DMS 273 (cell line): Measurements from ENCODE around the gene IL6.
"Not testable (repeated sequence)": the region's sequence is repeated elsewhere in the genome, so short reads cannot be mapped to it uniquely, and the experiment has no call there.

Experiments
- DNase-seq: peaks from one replicate; lab custom pipeline; 2025; ENCODE audit not compliant: unreplicated experiment; lab: John Stamatoyannopoulos, UW

Gene IL6

DNA sequence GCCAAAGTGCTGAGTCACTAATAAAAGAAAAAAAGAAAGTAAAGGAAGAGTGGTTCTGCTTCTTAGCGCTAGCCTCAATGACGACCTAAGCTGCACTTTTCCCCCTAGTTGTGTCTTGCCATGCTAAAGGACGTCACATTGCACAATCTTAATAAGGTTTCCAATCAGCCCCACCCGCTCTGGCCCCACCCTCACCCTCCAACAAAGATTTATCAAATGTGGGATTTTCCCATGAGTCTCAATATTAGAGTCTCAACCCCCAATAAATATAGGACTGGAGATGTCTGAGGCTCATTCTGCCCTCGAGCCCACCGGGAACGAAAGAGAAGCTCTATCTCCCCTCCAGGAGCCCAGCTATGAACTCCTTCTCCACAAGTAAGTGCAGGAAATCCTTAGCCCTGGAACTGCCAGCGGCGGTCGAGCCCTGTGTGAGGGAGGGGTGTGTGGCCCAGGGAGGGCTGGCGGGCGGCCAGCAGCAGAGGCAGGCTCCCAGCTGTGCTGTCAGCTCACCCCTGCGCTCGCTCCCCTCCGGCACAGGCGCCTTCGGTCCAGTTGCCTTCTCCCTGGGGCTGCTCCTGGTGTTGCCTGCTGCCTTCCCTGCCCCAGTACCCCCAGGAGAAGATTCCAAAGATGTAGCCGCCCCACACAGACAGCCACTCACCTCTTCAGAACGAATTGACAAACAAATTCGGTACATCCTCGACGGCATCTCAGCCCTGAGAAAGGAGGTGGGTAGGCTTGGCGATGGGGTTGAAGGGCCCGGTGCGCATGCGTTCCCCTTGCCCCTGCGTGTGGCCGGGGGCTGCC, at the start of gene IL6:
IL6 (plus strand) TSS at position 294 of the 807 bp plus-strand sequence; CDS start at position 357, 63 bp downstream.
- peak; percentile 95 for DNase-seq

DNA sequence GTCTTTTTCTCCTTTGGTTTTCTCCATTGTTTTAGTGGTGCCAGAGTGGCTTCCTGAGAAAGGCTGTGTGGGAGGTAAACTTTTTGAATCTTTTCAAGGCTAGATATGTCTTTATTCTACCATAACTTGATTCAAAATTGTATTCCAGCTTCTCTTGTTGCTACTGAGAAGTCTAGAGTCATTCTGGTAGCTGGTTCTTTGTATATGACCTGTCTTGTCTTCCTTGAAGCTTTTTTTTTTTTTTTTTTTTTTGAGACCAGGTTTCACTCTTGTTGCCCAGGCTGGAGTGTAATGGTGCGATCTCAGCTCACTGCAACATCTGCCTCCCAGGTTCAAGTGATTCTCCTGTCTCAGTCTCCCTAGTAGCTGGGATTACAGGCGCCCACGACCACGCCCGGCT, 49.7 kb upstream of the IL6 start:
- not testable (repeated sequence) for DNase-seq

DNA sequence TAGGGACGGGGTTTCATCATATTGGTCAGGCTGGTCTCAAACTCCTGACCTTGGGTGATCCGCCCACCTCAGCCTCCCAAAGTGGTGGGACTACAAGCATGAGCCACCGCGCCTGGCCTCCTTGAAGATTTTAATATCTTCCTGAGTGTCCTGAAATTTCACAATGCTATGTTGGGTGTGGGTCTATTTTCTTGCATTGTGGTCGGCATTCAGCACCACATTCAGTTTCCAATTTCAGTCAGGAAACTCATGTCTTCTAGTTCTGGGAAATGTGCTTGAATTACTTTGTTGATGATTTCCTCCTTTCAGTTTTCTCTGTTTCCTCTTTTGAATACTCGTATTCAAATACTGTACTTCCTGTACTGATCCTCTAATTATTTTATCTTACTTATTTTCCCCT, 49.3 kb upstream of the IL6 start:
- DNase-seq = no peak

DNA sequence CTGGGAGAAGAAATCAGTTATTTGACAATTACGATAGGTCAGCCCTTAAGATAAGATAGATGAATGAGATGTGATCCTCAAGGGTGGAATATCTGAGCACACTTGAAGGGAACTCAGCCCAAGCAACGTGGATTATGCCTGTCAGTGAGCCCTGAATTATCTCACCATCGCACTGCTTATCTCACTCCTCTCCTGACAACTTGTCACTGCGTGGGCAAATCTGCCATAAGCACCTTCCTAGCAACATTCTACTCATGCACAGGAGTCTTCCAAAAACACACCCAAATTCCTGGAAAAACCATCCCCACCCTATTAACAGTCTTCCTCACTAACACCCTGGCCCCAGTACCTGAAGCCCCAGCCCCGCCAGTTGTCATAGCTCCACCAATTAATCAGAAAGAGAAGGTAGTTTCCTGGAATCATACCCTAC, 46.5 kb upstream of the IL6 start:
- no peak for DNase-seq

DNA sequence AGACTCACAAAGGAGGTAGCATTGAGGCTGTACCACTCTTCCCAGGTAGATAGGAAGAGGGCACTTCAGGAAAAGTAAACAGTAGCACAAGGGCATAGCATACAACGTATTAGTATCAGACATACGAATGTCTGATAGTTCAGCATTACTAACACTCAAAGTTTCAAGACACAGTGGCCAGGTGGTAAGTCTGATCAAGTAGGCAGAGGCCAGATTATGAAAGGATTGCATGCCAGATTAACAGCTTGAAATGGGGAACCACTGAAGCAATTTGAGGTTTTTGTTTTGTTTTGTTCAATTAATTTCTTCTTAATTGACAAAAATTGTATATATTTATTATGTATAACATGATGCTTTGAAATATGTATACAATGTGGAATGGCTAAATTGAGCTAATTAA, 45.7 kb upstream of the IL6 start:
- DNase-seq = no peak

DNA sequence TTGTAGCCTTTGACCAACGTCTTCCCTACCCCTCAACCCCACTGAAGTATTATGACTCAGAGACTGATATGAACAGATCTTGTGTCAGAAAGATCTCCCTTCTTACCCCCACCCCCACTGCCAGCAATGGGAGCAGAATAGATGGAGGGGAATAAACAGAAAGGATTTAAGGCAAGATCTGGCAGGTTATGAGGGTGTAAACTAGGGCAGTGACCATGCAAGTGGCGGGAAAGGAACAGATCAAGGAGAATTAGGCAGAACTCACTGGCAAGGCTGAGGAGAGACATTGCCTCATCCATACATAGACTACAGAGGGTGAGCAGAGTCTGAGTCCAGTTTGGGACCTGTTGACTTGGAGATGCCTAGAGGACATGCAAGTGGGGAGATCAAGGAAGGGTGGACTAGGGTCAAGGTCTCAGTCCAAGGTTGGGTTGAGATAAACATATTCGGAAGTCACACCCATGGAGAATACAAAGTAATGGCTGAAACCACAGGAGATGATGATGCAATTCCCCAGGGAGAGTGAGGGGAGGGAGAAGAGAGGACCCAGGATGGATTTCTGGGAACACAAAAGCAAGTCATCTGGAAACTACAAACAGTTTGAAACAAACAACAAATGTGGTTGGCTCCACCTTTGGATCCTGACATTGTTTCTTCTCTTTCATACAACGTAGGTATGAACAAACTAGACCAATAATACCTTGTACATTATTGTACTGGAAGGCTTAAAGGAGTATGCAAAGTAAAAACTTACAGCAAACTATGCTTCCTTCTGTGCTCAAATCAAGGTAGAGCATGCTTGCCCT, 44.9 kb upstream of the IL6 start:
- DNase-seq = no peak

DNA sequence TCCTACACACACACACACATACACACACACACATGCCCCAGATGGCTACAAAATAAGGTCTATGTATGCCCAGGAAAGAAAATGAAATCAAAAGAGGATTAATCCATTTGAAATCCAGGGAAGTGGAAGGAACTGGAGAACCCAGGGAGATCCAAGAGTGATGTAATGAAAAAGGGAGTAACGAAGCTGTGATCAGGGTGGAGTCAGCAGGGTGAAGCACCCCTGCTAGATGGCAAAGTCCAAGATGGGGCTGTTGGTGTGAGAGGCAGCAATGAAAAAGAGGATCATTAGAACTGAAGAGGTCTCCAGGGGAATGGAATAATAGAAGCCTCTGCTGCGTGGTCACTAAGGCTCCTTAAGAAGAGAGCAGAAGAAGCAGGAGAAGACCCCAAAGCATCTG, 43.6 kb upstream of the IL6 start:
- DNase-seq = no peak

DNA sequence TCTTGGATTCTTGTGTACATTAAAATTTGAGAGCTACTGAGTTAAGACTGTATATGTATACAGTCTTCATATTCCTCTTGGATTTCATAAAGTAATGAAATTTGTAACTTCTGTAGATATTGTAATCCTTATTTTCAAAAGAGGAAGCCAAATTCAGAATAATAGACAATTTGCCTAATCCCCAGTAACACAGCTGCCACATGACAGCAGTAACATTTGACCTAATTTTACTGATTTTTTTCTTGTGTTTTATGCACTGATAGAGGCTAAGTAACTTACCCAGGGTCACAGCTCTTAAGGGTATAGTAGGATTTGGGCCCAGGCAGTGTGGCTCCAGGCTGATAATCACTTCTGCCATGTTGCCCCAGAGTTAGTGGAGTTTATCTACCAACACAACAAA, 40.4 kb upstream of the IL6 start:
- DNase-seq = no peak

DNA sequence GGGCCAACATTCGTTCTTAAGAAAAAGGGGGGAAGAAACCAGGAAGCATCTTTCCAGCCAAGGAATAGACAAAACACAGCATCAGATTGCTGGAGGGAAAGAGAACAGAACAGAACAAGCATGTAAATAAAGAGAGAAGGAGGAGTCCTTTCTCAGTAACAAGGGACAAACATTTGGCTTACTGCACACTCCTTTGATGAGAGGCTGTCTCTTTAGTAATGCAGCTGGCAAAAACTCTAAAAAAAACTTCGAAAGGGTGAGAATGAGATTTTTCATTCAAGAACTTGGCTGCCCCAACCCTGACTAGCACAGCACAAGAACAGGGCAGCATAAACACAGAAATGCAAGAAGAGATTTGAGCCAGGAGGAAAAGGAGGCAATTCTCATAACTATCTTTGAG, 38.9 kb upstream of the IL6 start:
- DNase-seq = no peak

DNA sequence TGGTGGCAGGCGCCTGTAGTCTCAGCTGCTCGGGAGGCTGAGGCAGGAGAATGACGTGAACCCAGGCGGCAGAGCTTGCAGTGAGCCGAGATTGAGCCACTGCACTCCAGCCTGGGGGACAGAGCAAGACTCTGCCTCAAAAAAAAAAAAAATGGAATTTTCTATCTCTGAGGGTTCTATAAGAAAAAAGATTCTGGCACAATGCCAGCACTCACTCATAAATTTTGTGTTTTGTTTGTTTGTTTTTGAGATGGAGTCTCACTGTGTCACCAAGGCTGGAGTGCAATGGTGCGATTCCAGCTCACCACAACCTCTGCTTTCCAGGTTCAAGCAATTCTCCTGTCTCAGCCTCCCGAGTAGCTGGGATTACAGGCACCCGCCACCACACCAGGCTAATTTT, 38.1 kb upstream of the IL6 start:
- DNase-seq = not testable (repeated sequence)

DNA sequence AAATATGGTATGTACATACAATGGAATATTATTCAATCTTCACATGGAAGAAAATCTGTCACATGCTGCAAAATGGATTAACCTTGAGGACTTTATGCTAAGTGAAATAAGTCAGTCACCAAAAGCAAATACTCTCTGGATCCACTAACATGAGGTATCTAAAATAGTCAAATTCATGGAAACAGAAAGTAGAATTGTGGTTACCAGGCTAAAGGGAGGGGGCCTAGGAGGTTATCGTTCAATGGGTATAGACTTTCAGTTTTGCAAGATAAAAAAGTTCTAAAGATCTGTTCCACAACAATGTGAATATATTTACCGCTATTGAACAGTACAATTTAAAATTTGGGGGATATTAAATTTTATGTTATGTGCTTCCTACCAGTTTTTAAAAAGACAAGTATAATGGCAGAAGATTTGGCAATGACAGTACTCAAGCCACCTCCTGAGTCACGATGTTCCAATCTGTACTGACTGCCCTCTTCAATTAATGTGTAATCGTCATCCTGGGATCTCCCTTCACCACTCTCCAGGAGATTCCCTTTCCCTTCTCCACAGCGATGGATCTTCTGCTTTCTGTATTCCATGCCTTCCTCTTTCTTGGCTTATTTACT, 32.3 kb upstream of the IL6 start:
- no peak for DNase-seq

DNA sequence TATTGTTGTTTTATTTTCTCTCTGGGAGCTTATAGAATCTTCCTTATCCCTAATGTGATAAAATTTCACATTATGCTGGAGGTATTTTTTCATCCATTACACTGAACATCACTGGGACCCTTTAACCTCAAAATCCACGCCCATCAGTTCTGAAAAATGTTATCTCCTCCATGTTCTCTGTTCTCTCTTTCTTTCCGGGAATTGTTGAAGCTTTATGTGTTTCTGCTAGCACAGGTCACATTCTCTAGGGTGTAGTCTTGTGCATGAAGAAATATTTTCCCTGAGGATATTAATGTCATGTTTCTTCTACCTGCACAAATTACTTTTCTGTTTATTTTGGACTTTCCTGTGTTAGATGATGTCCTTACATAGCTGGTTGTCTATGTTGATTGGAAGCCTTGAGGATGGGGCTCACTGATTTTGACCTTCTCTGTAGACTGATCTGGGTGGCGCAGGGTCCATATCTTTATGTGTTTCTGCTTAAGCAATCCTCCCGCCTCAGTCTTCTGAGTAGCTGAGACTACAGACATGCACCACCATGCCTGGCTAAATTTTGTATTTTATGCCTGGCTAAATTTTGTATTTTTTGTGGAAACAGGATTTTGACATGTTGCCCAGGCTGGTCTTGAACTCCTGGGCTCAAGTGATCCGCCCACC, 31.4 kb upstream of the IL6 start:
- no peak for DNase-seq

DNA sequence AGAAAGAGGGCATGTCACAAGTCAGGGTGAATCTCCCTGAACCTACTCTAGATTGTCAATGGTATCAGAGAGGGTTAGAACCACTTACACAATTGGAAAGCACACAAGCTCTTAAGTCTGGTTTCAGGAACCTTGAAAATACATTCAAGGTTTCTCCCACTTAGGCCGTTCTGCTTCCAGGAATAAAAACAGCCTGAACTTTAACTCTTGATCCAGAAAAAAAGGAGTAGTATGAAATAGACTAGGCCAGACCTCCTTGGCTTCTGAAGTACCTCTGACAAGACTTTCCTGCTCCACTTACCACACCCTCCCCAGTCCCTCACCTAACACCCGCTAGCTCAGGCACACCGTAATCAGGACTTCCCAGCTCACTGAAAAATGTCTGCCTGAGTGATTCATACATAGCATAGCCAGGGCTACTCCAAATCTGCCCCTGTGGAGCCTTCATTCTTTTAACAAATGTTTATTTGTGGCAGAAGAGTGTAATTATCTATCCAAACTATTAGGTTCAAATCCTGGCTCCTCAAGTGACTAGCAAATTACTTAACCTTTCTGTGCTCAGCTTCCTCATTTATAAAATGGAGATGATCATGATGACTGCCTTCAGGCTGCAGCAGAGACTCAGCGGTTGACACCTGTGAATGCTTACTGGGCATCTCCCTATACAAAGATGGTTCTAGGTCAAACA, 30.3 kb upstream of the IL6 start:
- DNase-seq = no peak

DNA sequence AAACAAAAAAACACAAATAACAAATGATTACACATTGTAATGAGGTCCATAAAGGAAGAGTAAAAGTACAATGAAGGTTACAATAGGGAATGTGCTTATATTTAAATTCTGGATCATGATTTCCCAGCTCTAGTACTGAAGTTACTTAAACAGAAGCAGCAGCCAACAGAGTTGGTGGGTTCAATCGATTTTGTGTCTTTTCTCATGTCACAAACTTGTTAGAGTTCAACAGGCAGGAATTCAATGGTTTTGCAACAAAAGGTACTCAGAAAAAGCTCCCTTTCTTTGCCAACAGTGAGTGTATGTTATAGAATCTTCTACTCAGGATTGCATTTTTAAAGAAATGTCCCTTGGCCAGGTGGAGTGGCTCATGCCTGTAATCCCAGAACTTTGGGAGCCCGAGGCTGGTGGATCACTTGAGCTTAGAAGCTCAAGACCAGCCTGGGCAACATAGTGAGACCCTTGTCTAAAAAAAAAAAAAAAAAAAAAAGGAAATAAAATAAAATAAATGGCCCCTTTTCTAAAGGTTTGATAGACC, 29.6 kb upstream of the IL6 start:
- DNase-seq = no peak

DNA sequence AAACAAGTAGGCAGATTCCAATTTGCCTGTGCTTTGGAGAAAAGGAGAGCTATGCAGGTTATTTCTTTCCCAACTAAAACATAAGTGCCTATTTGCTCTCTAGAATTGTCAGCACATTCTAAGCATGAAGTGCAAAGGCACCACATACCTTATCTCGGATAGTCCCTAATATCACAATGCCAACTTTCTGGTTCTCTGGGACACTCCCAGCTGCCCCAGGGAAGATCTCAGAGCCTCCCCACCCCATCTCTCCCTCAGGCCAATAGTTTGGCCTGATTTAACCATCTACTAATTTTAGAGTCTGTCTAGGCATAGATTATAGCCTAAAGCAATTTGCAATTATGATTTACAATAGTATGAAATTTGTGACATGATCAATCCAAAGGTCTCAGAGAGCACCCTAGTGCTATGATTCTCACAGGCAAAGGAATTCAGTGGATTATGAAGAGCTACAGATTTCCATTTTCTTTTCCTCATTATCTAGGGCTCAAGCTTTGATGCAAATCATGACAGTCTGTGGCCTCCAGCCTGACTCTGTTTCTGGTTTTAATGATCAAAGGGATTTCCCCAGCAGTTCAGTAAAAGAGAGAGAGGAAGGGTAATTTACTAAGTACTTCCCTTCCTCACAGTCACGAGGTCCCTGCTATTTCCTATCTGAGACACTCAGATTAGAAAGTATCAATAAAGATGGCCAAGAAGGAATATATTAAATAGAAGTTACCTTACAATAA, 29.0 kb upstream of the IL6 start:
- no peak for DNase-seq

DNA sequence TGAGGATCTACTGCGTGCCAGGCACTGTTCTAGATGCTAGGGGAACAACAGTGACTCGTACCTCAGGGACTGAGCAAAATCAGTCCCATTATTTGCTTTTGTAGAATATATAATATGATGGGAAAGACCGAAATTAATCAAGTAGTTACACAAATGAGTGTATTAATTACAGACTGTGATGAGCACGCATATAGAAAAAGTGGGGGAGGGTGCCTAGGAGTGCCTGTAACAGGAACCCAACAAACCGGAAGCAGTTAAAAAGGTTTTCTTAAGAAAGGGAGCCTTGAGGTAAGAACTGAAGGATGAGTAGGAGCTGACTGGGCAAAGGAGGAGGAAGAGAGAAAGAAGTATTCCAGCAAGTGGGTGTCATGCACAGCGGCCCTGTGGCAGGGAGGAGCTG, 28.2 kb upstream of the IL6 start:
- DNase-seq = no peak

DNA sequence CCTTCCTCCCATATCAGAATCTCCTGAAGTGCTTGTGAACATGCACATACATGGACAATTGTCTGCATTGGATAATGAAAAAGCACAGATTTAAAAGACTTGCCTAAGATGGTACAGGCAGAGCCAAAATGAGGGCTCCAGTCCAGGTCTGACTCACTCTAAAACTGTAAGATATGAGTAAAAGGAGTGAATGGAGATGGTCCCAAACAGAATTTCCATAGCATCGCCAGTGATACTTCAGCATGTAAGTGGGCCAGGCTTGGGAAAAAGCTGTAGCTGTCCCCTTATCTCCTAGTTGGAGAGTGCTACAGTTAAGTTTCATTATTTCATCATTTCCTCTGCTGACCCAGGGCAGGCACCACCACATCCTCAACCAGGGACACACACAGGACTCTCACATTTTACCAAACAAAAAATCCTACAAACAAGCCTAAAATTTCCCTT, 26.4 kb upstream of the IL6 start:
- no peak for DNase-seq

DNA sequence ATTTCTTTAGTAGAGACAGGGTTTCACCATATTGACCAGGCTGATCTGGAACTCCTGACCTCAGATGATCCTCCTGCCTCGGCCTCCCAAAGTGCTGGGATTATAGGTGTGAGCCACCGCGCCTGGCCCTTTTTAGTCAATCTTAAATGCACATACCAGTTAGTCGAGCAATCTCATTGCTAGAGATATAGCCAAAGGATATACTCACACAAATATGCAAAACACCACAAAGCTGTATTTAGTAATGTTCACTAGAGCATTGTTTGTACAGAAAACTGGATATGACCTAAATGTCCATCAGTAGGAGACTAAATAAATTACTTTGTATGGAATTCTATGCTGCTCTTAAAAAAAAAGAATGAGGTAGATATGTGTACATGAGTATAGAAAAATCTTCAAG, 24.5 kb upstream of the IL6 start:
- no peak for DNase-seq

DNA sequence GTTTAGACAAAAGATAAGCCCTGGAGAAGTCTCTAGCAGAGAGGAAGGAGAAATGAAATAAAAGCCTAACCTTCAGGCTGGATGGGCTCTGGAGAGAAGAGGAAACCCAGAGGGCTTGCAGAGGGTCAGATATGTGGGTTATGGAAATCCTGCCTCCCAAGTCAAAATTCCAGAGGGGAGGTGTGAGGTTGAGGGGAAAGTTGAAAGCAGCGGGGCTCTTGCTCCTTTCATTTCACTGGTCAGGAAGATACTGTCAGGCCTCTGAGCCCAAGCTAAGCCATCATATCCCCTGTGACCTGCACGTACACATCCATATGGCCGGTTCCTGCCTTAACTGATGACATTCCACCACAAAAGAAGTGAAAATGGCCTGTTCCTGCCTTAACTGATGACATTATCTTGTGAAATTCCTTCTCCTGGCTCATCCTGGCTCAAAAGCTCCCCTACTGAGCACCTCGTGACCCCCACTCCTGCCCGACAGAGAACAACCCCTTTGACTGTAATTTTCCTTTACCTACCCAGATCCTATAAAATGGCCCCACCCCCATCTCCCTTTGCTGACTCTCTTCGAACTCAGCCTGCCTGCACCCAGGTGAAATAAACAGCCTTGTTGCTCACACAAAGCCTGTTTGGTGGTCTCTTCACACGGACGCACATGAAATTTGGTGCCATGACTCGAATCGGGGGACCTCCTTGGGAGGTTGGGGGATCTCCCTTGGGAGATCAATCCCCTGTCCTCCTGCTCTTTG, 23.7 kb upstream of the IL6 start:
- not testable (repeated sequence) for DNase-seq
